ENCODE data around the gene ERVK3-1.

Gene ERVK3-1

GRCh38 chr19:58277197-58277596 lies 28.0 kb upstream of the ERVK3-1 start:
- H3K27ac ChIP-seq (ENCODE audit: low read depth in 2 of 2, low read length in 2 of 2), result no peak overlapping the region
- no peak overlapping the region for H3K9ac ChIP-seq (ENCODE audit: low read depth in 1 of 2, low read length in 2 of 2)
- H3K27me3 ChIP-seq (ENCODE audit: control insufficient read depth in 2 of 2, insufficient read depth in 2 of 2, low read length in 2 of 2), result no peaks in the 10 kb centered on the region
- peaks cover 8 to 10% of the 10 kb centered on the region in 2 donors for H3K9me3 ChIP-seq (ENCODE audit: control insufficient read depth in 2 of 2, low read length in 2 of 2)
- H3K4me3 ChIP-seq (ENCODE audit: low read length in 2 of 2), result no peak overlapping the region
- no peaks in the 10 kb centered on the region for H3K36me3 ChIP-seq (ENCODE audit: control insufficient read depth in 2 of 2, insufficient read depth in 2 of 2, low read length in 2 of 2)
- H3K4me1 ChIP-seq (ENCODE audit: control insufficient read depth in 2 of 2, insufficient read depth in 2 of 2, low read length in 2 of 2), result peaks cover 3 to 4% of the 10 kb centered on the region in 2 donors

- H3K4me3 ChIP-seq (ENCODE audit: low read length in 2 of 2), result peak overlapping the region; percentile 84 to 88
- no peaks in the 10 kb centered on the region for H3K36me3 ChIP-seq (ENCODE audit: control insufficient read depth in 2 of 2, insufficient read depth in 2 of 2, low read length in 2 of 2)
- H3K27ac ChIP-seq (ENCODE audit: low read depth in 2 of 2, low read length in 2 of 2), result peak overlapping the region; percentile 74 to 84
- H3K9me3 ChIP-seq (ENCODE audit: control insufficient read depth in 2 of 2, low read length in 2 of 2), result peaks cover 8 to 10% of the 10 kb centered on the region in 2 donors
- H3K27me3 ChIP-seq (ENCODE audit: control insufficient read depth in 2 of 2, insufficient read depth in 2 of 2, low read length in 2 of 2), result no peaks in the 10 kb centered on the region
- H3K9ac ChIP-seq (ENCODE audit: low read depth in 1 of 2, low read length in 2 of 2), result peak overlapping the region; percentile 68 to 81
- peaks cover 3 to 4% of the 10 kb centered on the region in 2 donors for H3K4me1 ChIP-seq (ENCODE audit: control insufficient read depth in 2 of 2, insufficient read depth in 2 of 2, low read length in 2 of 2)
Observed at GRCh38 chr19:58277748-58278540, 27.2 kb upstream of the ERVK3-1 start.

GRCh38 chr19:58278541-58279041 lies 26.6 kb upstream of the ERVK3-1 start, which contains the start of gene ZNF8:
TSS of gene ZNF8 (plus strand) at chr19:58278955. CDS start at chr19:58279082, 127 bp downstream.
- peaks cover 8 to 10% of the 10 kb centered on the region in 2 donors for H3K9me3 ChIP-seq (ENCODE audit: control insufficient read depth in 2 of 2, low read length in 2 of 2)
- peak within 1 kb of the TSS; percentile 84 to 88 for H3K4me3 ChIP-seq (ENCODE audit: low read length in 2 of 2)
- H3K27me3 ChIP-seq (ENCODE audit: control insufficient read depth in 2 of 2, insufficient read depth in 2 of 2, low read length in 2 of 2), result no peaks in the 10 kb centered on the region
- no peaks in the 10 kb centered on the region for H3K36me3 ChIP-seq (ENCODE audit: control insufficient read depth in 2 of 2, insufficient read depth in 2 of 2, low read length in 2 of 2)
- H3K4me1 ChIP-seq (ENCODE audit: control insufficient read depth in 2 of 2, insufficient read depth in 2 of 2, low read length in 2 of 2), result peaks cover 3 to 4% of the 10 kb centered on the region in 2 donors
- H3K9ac ChIP-seq (ENCODE audit: low read depth in 1 of 2, low read length in 2 of 2), result peak within 1 kb of the TSS; percentile 68 to 81
- H3K27ac ChIP-seq (ENCODE audit: low read depth in 2 of 2, low read length in 2 of 2), result peak within 1 kb of the TSS; percentile 74 to 84

GRCh38 chr19:58279042-58279924 lies 25.9 kb upstream of the ERVK3-1 start:
- peaks cover 6 to 7% of the 10 kb centered on the region in 2 donors for H3K9me3 ChIP-seq (ENCODE audit: control insufficient read depth in 2 of 2, low read length in 2 of 2)
- H3K9ac ChIP-seq (ENCODE audit: low read depth in 1 of 2, low read length in 2 of 2), result peak overlapping the region; percentile 68 to 81
- H3K4me1 ChIP-seq (ENCODE audit: control insufficient read depth in 2 of 2, insufficient read depth in 2 of 2, low read length in 2 of 2), result peaks cover 3 to 4% of the 10 kb centered on the region in 2 donors
- H3K27me3 ChIP-seq (ENCODE audit: control insufficient read depth in 2 of 2, insufficient read depth in 2 of 2, low read length in 2 of 2), result no peaks in the 10 kb centered on the region
- peak overlapping the region; percentile 74 to 84 for H3K27ac ChIP-seq (ENCODE audit: low read depth in 2 of 2, low read length in 2 of 2)
- H3K36me3 ChIP-seq (ENCODE audit: control insufficient read depth in 2 of 2, insufficient read depth in 2 of 2, low read length in 2 of 2), result no peaks in the 10 kb centered on the region
- peak overlapping the region; percentile 84 to 88 for H3K4me3 ChIP-seq (ENCODE audit: low read length in 2 of 2)

DNA sequence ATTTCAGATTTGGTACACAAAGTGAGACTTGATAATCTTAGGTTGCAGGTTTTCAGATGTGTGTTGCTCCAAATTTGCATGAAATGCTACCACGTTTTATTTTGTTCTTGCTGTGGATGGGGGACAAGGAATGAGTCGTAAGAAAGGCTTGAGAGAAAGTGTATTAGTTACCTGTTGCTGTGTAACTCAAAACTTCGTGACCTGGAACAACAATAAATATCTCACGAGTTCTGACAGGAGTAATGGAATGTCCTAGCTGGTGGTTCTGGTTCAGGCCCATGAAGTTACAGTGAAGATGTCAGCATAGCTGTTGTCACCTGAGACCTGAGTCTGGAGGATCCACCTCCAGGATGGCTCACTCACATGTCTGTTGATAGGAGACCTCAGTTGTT lies 25.3 kb upstream of the ERVK3-1 start:
- H3K9me3 ChIP-seq (ENCODE audit: control insufficient read depth in 2 of 2, low read length in 2 of 2), result peaks cover 5 to 6% of the 10 kb centered on the region in 2 donors
- H3K4me3 ChIP-seq (ENCODE audit: low read length in 2 of 2), result peak overlapping the region; percentile 84 to 88
- H3K27me3 ChIP-seq (ENCODE audit: control insufficient read depth in 2 of 2, insufficient read depth in 2 of 2, low read length in 2 of 2), result no peaks in the 10 kb centered on the region
- peaks cover 0 to 3% of the 10 kb centered on the region in 2 donors for H3K36me3 ChIP-seq (ENCODE audit: control insufficient read depth in 2 of 2, insufficient read depth in 2 of 2, low read length in 2 of 2)
- H3K4me1 ChIP-seq (ENCODE audit: control insufficient read depth in 2 of 2, insufficient read depth in 2 of 2, low read length in 2 of 2), result peaks cover 3 to 4% of the 10 kb centered on the region in 2 donors
- no peak overlapping the region for H3K27ac ChIP-seq (ENCODE audit: low read depth in 2 of 2, low read length in 2 of 2)
- no peak overlapping the region for H3K9ac ChIP-seq (ENCODE audit: low read depth in 1 of 2, low read length in 2 of 2)

DNA sequence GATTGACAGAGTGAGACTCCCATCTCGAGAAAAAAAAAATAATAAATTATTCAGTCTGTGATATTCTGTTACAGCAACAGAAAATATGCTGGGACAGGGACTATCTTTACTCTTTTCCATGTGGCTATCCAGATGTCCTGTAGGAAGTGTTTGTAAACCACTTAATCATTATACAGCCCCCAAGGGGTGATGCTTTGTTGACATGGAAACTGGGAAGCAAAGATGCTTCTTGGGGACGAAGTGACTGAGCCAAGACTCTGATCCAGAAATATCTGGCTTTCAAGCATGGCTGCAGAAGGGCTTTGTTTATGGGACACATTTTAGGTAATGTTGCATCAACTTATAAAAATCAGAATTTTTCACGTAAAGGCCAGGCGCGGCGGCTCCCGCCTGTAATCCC lies 21.0 kb upstream of the ERVK3-1 start:
- H3K4me3 ChIP-seq (ENCODE audit: low read length in 2 of 2), result no peak overlapping the region
- H3K9me3 ChIP-seq (ENCODE audit: control insufficient read depth in 2 of 2, low read length in 2 of 2), result peaks cover 6 to 9% of the 10 kb centered on the region in 2 donors
- no peak overlapping the region for H3K9ac ChIP-seq (ENCODE audit: low read depth in 1 of 2, low read length in 2 of 2)
- H3K36me3 ChIP-seq (ENCODE audit: control insufficient read depth in 2 of 2, insufficient read depth in 2 of 2, low read length in 2 of 2), result peaks cover 34% of the 10 kb centered on the region in 2 donors
- peaks cover 0 to 4% of the 10 kb centered on the region in 2 donors for H3K4me1 ChIP-seq (ENCODE audit: control insufficient read depth in 2 of 2, insufficient read depth in 2 of 2, low read length in 2 of 2)
- no peak overlapping the region for H3K27ac ChIP-seq (ENCODE audit: low read depth in 2 of 2, low read length in 2 of 2)
- no peaks in the 10 kb centered on the region for H3K27me3 ChIP-seq (ENCODE audit: control insufficient read depth in 2 of 2, insufficient read depth in 2 of 2, low read length in 2 of 2)

DNA sequence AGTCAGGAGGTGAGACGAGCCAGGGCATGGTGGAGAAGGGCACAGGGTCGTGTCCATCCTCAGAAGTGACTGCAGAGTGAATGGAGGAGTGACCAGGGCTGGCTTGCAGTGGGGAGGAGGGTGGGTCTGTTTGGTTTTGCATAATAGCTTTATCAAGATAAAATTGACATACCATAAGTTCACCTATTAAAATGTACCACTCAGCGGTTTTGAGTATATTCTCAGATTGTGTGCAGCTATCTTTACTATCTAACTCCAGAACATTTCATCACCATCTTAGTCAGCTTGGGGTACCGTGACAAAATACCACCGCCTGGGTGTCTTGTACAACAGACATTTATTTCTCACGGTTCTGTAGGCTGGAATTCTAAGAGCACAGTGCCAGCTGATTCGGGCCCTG lies 13.2 kb upstream of the ERVK3-1 start:
- Histone ChIP-seq H3K4me3 (ENCODE audit: low read length in 2 of 2) (no peak overlapping the region), H3K9me3 (ENCODE audit: control insufficient read depth in 2 of 2, low read length in 2 of 2) (peaks cover 30 to 33% of the 10 kb centered on the region in 2 donors), H3K27ac (ENCODE audit: low read depth in 2 of 2, low read length in 2 of 2) (no peak overlapping the region), H3K36me3 (ENCODE audit: control insufficient read depth in 2 of 2, insufficient read depth in 2 of 2, low read length in 2 of 2) (peaks cover 57 to 68% of the 10 kb centered on the region in 2 donors), H3K4me1 (ENCODE audit: control insufficient read depth in 2 of 2, insufficient read depth in 2 of 2, low read length in 2 of 2) (no peaks in the 10 kb centered on the region), H3K27me3 (ENCODE audit: control insufficient read depth in 2 of 2, insufficient read depth in 2 of 2, low read length in 2 of 2) (no peaks in the 10 kb centered on the region), H3K9ac (ENCODE audit: low read depth in 1 of 2, low read length in 2 of 2) (no peak overlapping the region)

GRCh38 chr19:58294743-58295374 lies 10.3 kb upstream of the ERVK3-1 start:
- Histone ChIP-seq H3K36me3 (ENCODE audit: control insufficient read depth in 2 of 2, insufficient read depth in 2 of 2, low read length in 2 of 2) (peaks cover 38 to 50% of the 10 kb centered on the region in 2 donors), H3K4me3 (ENCODE audit: low read length in 2 of 2) (peak overlapping the region in 1 of 2 donors; percentile 28), H3K27me3 (ENCODE audit: control insufficient read depth in 2 of 2, insufficient read depth in 2 of 2, low read length in 2 of 2) (no peaks in the 10 kb centered on the region), H3K9me3 (ENCODE audit: control insufficient read depth in 2 of 2, low read length in 2 of 2) (peaks cover 26 to 27% of the 10 kb centered on the region in 2 donors), H3K9ac (ENCODE audit: low read depth in 1 of 2, low read length in 2 of 2) (no peak overlapping the region), H3K4me1 (ENCODE audit: control insufficient read depth in 2 of 2, insufficient read depth in 2 of 2, low read length in 2 of 2) (no peaks in the 10 kb centered on the region), H3K27ac (ENCODE audit: low read depth in 2 of 2, low read length in 2 of 2) (no peak overlapping the region)

DNA sequence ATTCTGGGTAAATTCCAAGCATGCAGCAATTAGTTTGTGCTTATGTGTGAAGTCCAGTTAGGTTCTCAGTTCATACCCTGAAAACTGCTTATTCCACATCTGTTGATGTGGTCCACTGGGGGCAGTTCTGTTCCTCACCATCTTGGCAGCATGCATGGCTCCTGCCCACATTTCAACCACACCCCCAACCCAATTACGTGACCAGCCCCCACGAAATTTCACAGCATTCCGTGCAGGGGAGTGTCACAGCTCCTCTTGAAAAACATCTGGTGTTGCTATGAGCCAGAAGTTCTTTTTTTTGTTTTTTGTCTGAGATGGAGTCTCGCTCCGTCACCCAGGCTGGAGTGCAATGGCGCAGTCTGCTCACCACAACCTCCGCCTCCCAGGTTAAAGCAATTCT lies 9.1 kb upstream of the ERVK3-1 start:
- Histone ChIP-seq H3K4me1 (ENCODE audit: control insufficient read depth in 2 of 2, insufficient read depth in 2 of 2, low read length in 2 of 2) (no peaks in the 10 kb centered on the region), H3K9ac (ENCODE audit: low read depth in 1 of 2, low read length in 2 of 2) (no peak overlapping the region), H3K27ac (ENCODE audit: low read depth in 2 of 2, low read length in 2 of 2) (no peak overlapping the region), H3K27me3 (ENCODE audit: control insufficient read depth in 2 of 2, insufficient read depth in 2 of 2, low read length in 2 of 2) (no peaks in the 10 kb centered on the region), H3K36me3 (ENCODE audit: control insufficient read depth in 2 of 2, insufficient read depth in 2 of 2, low read length in 2 of 2) (peaks cover 42 to 51% of the 10 kb centered on the region in 2 donors), H3K4me3 (ENCODE audit: low read length in 2 of 2) (no peak overlapping the region), H3K9me3 (ENCODE audit: control insufficient read depth in 2 of 2, low read length in 2 of 2) (peaks cover 26 to 27% of the 10 kb centered on the region in 2 donors)
